GM23338 (cell line): ENCODE measurements around the gene STT3B. TPM values are rescaled to one million over a fixed set of nuclear protein-coding genes. Genes with fewer than 3 reads are reported as not detected.

Experiments used
- ATAC-seq: fragments of 200-7000 bp; cut with Tn5 transposase; 3 replicates; pipeline ENCODE4 v1.9.1; 2020
- DNase-seq: peaks from one replicate; pipeline ENCODE4 v3.0.0-alpha.2; 2015; ENCODE audit warnings: low spot score
- H2AFZ ChIP-seq: fragments of 200-600 bp; sonication (generic); 2 replicates; pipeline ENCODE4 v1.8.0; 2016; ENCODE audit warnings: antibody characterized with exemption, mild to moderate bottlenecking, moderate library complexity
- H3F3A ChIP-seq: fragments of 200-600 bp; sonication (generic); replicated peaks from 2 replicates; pipeline ENCODE4 v1.8.0; 2017; ENCODE audit warnings: antibody characterized with exemption, mixed run types, low read depth
- H3K27ac ChIP-seq: fragments of 200-600 bp; sonication (generic); 2 replicates; pipeline ENCODE4 v1.6.1; 2016; ENCODE audit warnings: low read depth
- H3K27me3 ChIP-seq: fragments of 200-600 bp; sonication (generic); 2 replicates; pipeline ENCODE4 v1.8.0; 2016; ENCODE audit warnings: mild to moderate bottlenecking, mixed run types, moderate library complexity; ENCODE audit not compliant: insufficient read depth
- H3K36me3 ChIP-seq: fragments of 200-600 bp; sonication (generic); 2 replicates; pipeline ENCODE4 v1.8.0; 2016; ENCODE audit warnings: mild to moderate bottlenecking; ENCODE audit not compliant: insufficient read depth
- H3K4me1 ChIP-seq: fragments of 200-600 bp; sonication (generic); 2 replicates; pipeline ENCODE4 v1.8.0; 2016; ENCODE audit warnings: mild to moderate bottlenecking, moderate library complexity; ENCODE audit not compliant: insufficient read depth
- H3K4me2 ChIP-seq: fragments of 200-600 bp; sonication (generic); 2 replicates; pipeline ENCODE4 v1.7.1; 2017; ENCODE audit warnings: mixed run types
- H3K4me3 ChIP-seq: fragments of 200-600 bp; sonication (generic); 2 replicates; pipeline ENCODE4 v1.6.1; 2016; ENCODE audit warnings: mixed run types
- H3K79me2 ChIP-seq: fragments of 200-600 bp; sonication (generic); replicated peaks from 2 replicates; pipeline ENCODE4 v1.8.0; 2017; ENCODE audit warnings: mild to moderate bottlenecking; ENCODE audit not compliant: insufficient read depth
- H3K9me2 ChIP-seq: fragments of 200-600 bp; sonication (generic); 2 replicates; pipeline ENCODE4 v1.8.0; 2017; ENCODE audit not compliant: insufficient read depth
- H4K20me1 ChIP-seq: fragments of 200-600 bp; sonication (generic); replicated peaks from 2 replicates; pipeline ENCODE4 v1.8.0; 2017; ENCODE audit warnings: mild to moderate bottlenecking; ENCODE audit not compliant: insufficient read depth
- H3K27ac Mint-ChIP-seq: 2 replicates; pipeline ENCODE4 v1.8.0; 2020; ENCODE audit warnings: inconsistent platforms, mild to moderate bottlenecking, moderate library complexity, mixed read lengths
- H3K27me3 Mint-ChIP-seq: 3 replicates; pipeline ENCODE4 v1.8.0; 2022; ENCODE audit warnings: low read depth, mild to moderate bottlenecking, moderate library complexity, mixed read lengths, inconsistent platforms; ENCODE audit not compliant: insufficient read depth, poor library complexity
- H3K36me3 Mint-ChIP-seq: 3 replicates; pipeline ENCODE4 v1.8.0; 2021; ENCODE audit warnings: low read depth, mild to moderate bottlenecking, inconsistent platforms, moderate library complexity, mixed read lengths
- H3K4me1 Mint-ChIP-seq: 3 replicates; pipeline ENCODE4 v1.8.0; 2020; ENCODE audit warnings: mild to moderate bottlenecking, inconsistent platforms, mixed read lengths
- H3K4me3 Mint-ChIP-seq: 3 replicates; pipeline ENCODE4 v1.8.0; 2021; ENCODE audit warnings: moderate library complexity, mild to moderate bottlenecking, inconsistent platforms, mixed read lengths
- H3K9me3 Mint-ChIP-seq: 3 replicates; pipeline ENCODE4 v1.8.0; 2020; ENCODE audit warnings: moderate library complexity, mild to moderate bottlenecking, inconsistent platforms, mixed read lengths
- CTCF ChIP-seq, 2 experiments: fragments of 200-600 bp in 1 of 2; sonication (generic) in 1 of 2; conservative IDR thresholded peaks; 2 replicates each; pipeline versions ENCODE4 v1.5.1 to v1.6.1; 2016 to 2017; ENCODE audit warnings: antibody characterized with exemption in 2 of 2, low read depth in 2 of 2, mild to moderate bottlenecking in 2 of 2, moderate library complexity in 1 of 2
- NANOG ChIP-seq: IDR thresholded peaks from 2 replicates; pipeline ENCODE4 v1.6.1; 2016; ENCODE audit warnings: antibody characterized with exemption, borderline replicate concordance
- POLR2AphosphoS5 ChIP-seq: IDR thresholded peaks from 2 replicates; pipeline ENCODE4 v1.6.1; 2016; ENCODE audit warnings: antibody characterized with exemption, low read depth
- polyA plus RNA-seq: library from polyadenylated mRNA; unstranded; fragments of >200 nt; fragmentation: Nextera tagmentation; extraction: Ambion mirVana; gene quantifications from 2 replicates; pipeline ENCODE4 v1.2.1, GENCODE V29; 2016
- total RNA-seq: library from RNA; depleted of rRNA; stranded (reverse); fragments of >200 nt; shearing (Covaris generic); gene quantifications from 2 replicates; pipeline ENCODE4 v1.2.3, GENCODE V29; 2014
- TF ChIP-seq, protein P1 (sequence below): IDR thresholded peaks from 2 replicates; pipeline ENCODE4 v1.6.1; 2016; ENCODE audit warnings: antibody characterized with exemption
- TF ChIP-seq, protein P2 (sequence below): fragments of 250-450 bp; sonication (Bioruptor Pico); IDR thresholded peaks from 2 replicates; pipeline ENCODE4 v1.5.0; 2020; ENCODE audit warnings: mild to moderate bottlenecking, moderate library complexity

STT3B gene
- total and polyA plus RNA-seq, 2 experiments from 2014 or later, result 44.1 to 167 TPM

- DNase-seq, result peak; percentile 74
- Mint-ChIP-seq H3K4me3 (no peak overlapping the region), H3K4me1 (peaks cover 67% of the 10 kb centered on the region), H3K36me3 (no peaks in the 10 kb centered on the region), H3K27me3 (no peaks in the 10 kb centered on the region), H3K9me3 (no peaks in the 10 kb centered on the region), H3K27ac (no peak overlapping the region)
- no peak overlapping the region for H3K27ac ChIP-seq
- no peaks in the 10 kb centered on the region for H3K27me3 ChIP-seq
- peak; percentile 71 for ATAC-seq
- peaks cover 67% of the 10 kb centered on the region for H4K20me1 ChIP-seq
- peaks cover 97% of the 10 kb centered on the region for H3K79me2 ChIP-seq
- H3K4me2 ChIP-seq, result no peak overlapping the region
- peaks cover 63% of the 10 kb centered on the region for H3K4me1 ChIP-seq
- no peak overlapping the region for H2AFZ ChIP-seq
- H3K9me2 ChIP-seq, result no peaks in the 10 kb centered on the region
- TF ChIP-seq CTCF (conservative IDR thresholded peaks at IDR 0.05; ENCODE audit: low read depth in 2 of 2), result peak; percentile 85 to 90
- TF ChIP-seq, protein P1, sequence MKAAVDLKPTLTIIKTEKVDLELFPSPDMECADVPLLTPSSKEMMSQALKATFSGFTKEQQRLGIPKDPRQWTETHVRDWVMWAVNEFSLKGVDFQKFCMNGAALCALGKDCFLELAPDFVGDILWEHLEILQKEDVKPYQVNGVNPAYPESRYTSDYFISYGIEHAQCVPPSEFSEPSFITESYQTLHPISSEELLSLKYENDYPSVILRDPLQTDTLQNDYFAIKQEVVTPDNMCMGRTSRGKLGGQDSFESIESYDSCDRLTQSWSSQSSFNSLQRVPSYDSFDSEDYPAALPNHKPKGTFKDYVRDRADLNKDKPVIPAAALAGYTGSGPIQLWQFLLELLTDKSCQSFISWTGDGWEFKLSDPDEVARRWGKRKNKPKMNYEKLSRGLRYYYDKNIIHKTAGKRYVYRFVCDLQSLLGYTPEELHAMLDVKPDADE, result no peak
- TF ChIP-seq, protein P2, sequence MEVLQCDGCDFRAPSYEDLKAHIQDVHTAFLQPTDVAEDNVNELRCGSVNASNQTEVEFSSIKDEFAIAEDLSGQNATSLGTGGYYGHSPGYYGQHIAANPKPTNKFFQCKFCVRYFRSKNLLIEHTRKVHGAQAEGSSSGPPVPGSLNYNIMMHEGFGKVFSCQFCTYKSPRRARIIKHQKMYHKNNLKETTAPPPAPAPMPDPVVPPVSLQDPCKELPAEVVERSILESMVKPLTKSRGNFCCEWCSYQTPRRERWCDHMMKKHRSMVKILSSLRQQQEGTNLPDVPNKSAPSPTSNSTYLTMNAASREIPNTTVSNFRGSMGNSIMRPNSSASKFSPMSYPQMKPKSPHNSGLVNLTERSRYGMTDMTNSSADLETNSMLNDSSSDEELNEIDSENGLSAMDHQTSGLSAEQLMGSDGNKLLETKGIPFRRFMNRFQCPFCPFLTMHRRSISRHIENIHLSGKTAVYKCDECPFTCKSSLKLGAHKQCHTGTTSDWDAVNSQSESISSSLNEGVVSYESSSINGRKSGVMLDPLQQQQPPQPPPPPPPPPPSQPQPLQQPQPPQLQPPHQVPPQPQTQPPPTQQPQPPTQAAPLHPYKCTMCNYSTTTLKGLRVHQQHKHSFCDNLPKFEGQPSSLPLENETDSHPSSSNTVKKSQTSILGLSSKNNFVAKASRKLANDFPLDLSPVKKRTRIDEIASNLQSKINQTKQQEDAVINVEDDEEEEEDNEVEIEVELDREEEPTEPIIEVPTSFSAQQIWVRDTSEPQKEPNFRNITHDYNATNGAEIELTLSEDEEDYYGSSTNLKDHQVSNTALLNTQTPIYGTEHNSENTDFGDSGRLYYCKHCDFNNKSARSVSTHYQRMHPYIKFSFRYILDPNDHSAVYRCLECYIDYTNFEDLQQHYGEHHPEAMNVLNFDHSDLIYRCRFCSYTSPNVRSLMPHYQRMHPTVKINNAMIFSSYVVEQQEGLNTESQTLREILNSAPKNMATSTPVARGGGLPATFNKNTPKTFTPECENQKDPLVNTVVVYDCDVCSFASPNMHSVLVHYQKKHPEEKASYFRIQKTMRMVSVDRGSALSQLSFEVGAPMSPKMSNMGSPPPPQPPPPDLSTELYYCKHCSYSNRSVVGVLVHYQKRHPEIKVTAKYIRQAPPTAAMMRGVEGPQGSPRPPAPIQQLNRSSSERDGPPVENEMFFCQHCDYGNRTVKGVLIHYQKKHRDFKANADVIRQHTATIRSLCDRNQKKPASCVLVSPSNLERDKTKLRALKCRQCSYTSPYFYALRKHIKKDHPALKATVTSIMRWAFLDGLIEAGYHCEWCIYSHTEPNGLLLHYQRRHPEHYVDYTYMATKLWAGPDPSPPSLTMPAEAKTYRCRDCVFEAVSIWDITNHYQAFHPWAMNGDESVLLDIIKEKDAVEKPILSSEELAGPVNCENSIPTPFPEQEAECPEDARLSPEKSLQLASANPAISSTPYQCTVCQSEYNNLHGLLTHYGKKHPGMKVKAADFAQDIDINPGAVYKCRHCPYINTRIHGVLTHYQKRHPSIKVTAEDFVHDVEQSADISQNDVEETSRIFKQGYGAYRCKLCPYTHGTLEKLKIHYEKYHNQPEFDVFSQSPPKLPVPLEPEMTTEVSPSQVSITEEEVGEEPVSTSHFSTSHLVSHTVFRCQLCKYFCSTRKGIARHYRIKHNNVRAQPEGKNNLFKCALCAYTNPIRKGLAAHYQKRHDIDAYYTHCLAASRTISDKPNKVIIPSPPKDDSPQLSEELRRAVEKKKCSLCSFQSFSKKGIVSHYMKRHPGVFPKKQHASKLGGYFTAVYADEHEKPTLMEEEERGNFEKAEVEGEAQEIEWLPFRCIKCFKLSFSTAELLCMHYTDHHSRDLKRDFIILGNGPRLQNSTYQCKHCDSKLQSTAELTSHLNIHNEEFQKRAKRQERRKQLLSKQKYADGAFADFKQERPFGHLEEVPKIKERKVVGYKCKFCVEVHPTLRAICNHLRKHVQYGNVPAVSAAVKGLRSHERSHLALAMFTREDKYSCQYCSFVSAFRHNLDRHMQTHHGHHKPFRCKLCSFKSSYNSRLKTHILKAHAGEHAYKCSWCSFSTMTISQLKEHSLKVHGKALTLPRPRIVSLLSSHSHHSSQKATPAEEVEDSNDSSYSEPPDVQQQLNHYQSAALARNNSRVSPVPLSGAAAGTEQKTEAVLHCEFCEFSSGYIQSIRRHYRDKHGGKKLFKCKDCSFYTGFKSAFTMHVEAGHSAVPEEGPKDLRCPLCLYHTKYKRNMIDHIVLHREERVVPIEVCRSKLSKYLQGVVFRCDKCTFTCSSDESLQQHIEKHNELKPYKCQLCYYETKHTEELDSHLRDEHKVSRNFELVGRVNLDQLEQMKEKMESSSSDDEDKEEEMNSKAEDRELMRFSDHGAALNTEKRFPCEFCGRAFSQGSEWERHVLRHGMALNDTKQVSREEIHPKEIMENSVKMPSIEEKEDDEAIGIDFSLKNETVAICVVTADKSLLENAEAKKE (CRISPR knock-in tag), result no peak
- TF ChIP-seq NANOG, result no peak
- no peak for TF ChIP-seq POLR2AphosphoS5
- H3K4me3 ChIP-seq, result no peak overlapping the region
- no peaks in the 10 kb centered on the region for H3F3A ChIP-seq
- H3K36me3 ChIP-seq, result no peaks in the 10 kb centered on the region
Measured at GRCh38 chr3:31567036-31567435, 34.3 kb downstream of the STT3B start.
